ENCODE data around the gene LMOD3.

Gene LMOD3

DNA sequence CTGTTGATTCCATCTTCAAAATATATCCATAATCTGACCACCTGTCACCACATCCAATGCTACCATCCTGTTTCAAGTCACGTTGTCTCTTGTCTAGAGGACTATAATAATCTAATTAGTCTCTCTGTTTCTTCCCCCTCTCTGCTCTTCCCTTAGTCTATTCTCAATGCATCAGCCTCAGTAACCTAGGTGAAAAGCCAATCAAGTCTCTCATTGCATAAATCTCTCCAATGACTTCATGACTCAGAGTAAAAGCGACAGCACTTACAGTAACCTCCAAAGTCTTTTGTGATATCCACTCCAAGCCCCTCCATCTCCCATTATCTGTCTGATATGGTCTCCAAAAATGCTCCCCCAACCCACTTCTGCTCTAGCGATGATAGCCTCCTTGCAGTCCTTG is 49.5 kb downstream of the LMOD3 start:
- no peak overlapping the region for H3K9ac ChIP-seq (ENCODE audit: low read length)
- no peaks in the 10 kb centered on the region for H3K27me3 ChIP-seq (ENCODE audit: low read depth, low read length)
- H3K4me2 ChIP-seq (ENCODE audit: low read length), result no peak overlapping the region
- H3K27ac ChIP-seq (ENCODE audit: low read length), result no peak overlapping the region
- no peaks in the 10 kb centered on the region for H3K9me3 ChIP-seq (ENCODE audit: insufficient read depth, low read length)
- no peak overlapping the region for H3K4me3 ChIP-seq (ENCODE audit: low read length)
- H4K20me1 ChIP-seq (ENCODE audit: insufficient read depth, low read length), result no peaks in the 10 kb centered on the region
- H3K79me2 ChIP-seq (ENCODE audit: low read length), result peaks cover 49% of the 10 kb centered on the region
- TF ChIP-seq, protein P1, sequence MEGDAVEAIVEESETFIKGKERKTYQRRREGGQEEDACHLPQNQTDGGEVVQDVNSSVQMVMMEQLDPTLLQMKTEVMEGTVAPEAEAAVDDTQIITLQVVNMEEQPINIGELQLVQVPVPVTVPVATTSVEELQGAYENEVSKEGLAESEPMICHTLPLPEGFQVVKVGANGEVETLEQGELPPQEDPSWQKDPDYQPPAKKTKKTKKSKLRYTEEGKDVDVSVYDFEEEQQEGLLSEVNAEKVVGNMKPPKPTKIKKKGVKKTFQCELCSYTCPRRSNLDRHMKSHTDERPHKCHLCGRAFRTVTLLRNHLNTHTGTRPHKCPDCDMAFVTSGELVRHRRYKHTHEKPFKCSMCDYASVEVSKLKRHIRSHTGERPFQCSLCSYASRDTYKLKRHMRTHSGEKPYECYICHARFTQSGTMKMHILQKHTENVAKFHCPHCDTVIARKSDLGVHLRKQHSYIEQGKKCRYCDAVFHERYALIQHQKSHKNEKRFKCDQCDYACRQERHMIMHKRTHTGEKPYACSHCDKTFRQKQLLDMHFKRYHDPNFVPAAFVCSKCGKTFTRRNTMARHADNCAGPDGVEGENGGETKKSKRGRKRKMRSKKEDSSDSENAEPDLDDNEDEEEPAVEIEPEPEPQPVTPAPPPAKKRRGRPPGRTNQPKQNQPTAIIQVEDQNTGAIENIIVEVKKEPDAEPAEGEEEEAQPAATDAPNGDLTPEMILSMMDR (IDR thresholded peaks at IDR 0.05; ENCODE audit: low read depth, low read length), result no peak
- TF ChIP-seq EZH2phosphoT487 (IDR thresholded peaks at IDR 0.05; ENCODE audit: low read depth), result no peak
- no peak overlapping the region for H2AFZ ChIP-seq (ENCODE audit: low read depth, low read length)
- H3K4me1 ChIP-seq (ENCODE audit: low read length), result peaks cover 3% of the 10 kb centered on the region
- peaks cover 25% of the 10 kb centered on the region for H3K36me3 ChIP-seq (replicated peaks; ENCODE audit: low read depth, low read length)

DNA sequence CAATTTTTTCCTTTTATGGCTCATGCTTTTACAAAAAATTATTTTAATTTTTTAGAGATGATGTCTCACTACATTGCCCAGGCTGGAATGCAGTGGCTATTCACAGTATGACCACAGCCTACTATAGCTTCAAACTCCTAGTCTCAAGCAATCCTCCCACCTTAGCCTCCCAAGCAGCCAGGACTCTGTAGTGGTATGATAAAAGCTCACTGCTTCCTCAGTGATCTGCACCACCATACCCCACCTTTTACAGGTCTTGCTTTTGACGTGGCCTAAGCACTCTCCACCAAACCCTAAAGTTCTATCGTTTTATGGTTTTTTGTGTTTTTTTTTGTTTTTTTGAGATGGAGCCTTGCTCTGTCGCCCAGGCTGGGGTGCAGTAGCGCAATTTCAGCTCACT is 56.3 kb downstream of the LMOD3 start:
- H3K9ac ChIP-seq (ENCODE audit: low read length), result no peak overlapping the region
- no peak overlapping the region for H3K27ac ChIP-seq (ENCODE audit: low read length)
- H3K4me1 ChIP-seq (ENCODE audit: low read length), result no peaks in the 10 kb centered on the region
- TF ChIP-seq, protein P1 (IDR thresholded peaks at IDR 0.05; ENCODE audit: low read depth, low read length), result no peak
- no peak for TF ChIP-seq EZH2phosphoT487 (IDR thresholded peaks at IDR 0.05; ENCODE audit: low read depth)
- no peak overlapping the region for H3K4me3 ChIP-seq (ENCODE audit: low read length)
- H3K4me2 ChIP-seq (ENCODE audit: low read length), result no peak overlapping the region
- H4K20me1 ChIP-seq (ENCODE audit: insufficient read depth, low read length), result no peaks in the 10 kb centered on the region
- 0 out of 2 replicates have a peak, but pooled peaks cover 2% of the 10 kb centered on the region for H3K79me2 ChIP-seq (ENCODE audit: low read length)
- H3K9me3 ChIP-seq (ENCODE audit: insufficient read depth, low read length), result no peaks in the 10 kb centered on the region
- H3K36me3 ChIP-seq (replicated peaks; ENCODE audit: low read depth, low read length), result peaks cover 28% of the 10 kb centered on the region
- H2AFZ ChIP-seq (ENCODE audit: low read depth, low read length), result no peak overlapping the region
- H3K27me3 ChIP-seq (ENCODE audit: low read depth, low read length), result no peaks in the 10 kb centered on the region

DNA sequence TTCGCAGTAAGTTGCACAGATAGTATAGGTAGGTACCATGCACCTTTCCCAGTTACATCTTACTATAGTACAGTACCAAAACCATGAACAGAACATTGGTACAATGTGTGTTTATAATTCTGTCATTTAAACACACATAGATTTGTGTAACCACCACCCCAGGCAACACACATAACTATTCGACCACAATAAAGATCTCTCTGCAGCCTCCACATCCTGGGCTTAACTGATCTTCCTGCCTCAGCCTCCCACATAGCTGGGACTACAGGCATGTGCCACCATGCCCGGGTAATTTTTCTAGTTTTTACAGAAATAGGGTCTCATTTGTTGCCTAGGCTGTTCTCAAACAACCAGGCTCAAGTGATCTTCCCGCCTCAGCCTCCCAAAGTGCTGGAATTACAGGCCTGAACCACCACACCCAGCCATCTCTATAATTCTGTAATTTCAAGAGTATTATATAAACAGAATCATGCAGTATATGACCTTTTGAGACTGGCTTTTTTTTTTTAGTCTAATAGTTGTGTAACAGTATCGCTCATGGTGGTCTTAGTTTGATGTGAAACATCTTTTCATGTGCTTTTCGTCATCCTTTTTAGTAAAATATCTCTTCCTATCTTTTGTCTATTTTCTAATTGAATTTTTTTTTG is 57.0 kb downstream of the LMOD3 start:
- peaks cover 33% of the 10 kb centered on the region for H3K36me3 ChIP-seq (replicated peaks; ENCODE audit: low read depth, low read length)

DNA sequence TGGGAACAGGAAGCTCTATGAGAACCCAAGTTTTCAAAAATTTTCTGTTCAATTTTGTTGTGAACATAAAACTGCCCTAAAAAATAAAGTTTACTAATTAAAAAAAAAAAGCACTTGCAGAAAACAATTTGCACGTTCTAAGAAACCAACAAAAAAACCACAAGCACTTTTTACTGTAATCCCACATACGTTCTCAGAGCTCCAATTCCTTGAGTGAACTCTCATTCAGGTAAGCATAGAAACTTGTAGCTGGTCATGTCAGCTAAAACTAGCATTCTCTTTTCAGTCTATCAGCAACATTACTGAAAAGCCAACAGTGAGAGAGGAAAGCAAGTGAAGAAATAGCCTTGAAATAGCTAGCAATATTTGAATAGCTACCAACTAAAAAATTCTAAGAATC is 58.8 kb downstream of the LMOD3 start:
- Histone ChIP-seq H3K27ac (ENCODE audit: low read length) (no peak overlapping the region), H3K27me3 (ENCODE audit: low read depth, low read length) (no peaks in the 10 kb centered on the region), H3K9ac (ENCODE audit: low read length) (no peak overlapping the region), H3K9me3 (ENCODE audit: insufficient read depth, low read length) (no peaks in the 10 kb centered on the region), H3K4me2 (ENCODE audit: low read length) (no peak overlapping the region), H3K4me1 (ENCODE audit: low read length) (peaks cover 6% of the 10 kb centered on the region), H3K36me3 (replicated peaks; ENCODE audit: low read depth, low read length) (peaks cover 47% of the 10 kb centered on the region), H4K20me1 (ENCODE audit: insufficient read depth, low read length) (no peaks in the 10 kb centered on the region), H3K4me3 (ENCODE audit: low read length) (no peak overlapping the region), H2AFZ (ENCODE audit: low read depth, low read length) (no peak overlapping the region), H3K79me2 (ENCODE audit: low read length) (no peaks in the 10 kb centered on the region)
- TF ChIP-seq, protein P1 (IDR thresholded peaks at IDR 0.05; ENCODE audit: low read depth, low read length), result no peak
- TF ChIP-seq EZH2phosphoT487 (IDR thresholded peaks at IDR 0.05; ENCODE audit: low read depth), result no peak

More for the DNA sequence above, 57.0 kb downstream of the LMOD3 start:
- no peaks in the 10 kb centered on the region for H4K20me1 ChIP-seq (ENCODE audit: insufficient read depth, low read length)
- no peak overlapping the region for H3K27ac ChIP-seq (ENCODE audit: low read length)
- TF ChIP-seq, protein P1 (IDR thresholded peaks at IDR 0.05; ENCODE audit: low read depth, low read length), result no peak
- TF ChIP-seq EZH2phosphoT487 (IDR thresholded peaks at IDR 0.05; ENCODE audit: low read depth), result no peak
- H3K27me3 ChIP-seq (ENCODE audit: low read depth, low read length), result no peaks in the 10 kb centered on the region
- no peak overlapping the region for H3K4me3 ChIP-seq (ENCODE audit: low read length)
- no peak overlapping the region for H3K9ac ChIP-seq (ENCODE audit: low read length)
- no peaks in the 10 kb centered on the region for H3K9me3 ChIP-seq (ENCODE audit: insufficient read depth, low read length)
- no peak overlapping the region for H3K4me2 ChIP-seq (ENCODE audit: low read length)
- H2AFZ ChIP-seq (ENCODE audit: low read depth, low read length), result no peak overlapping the region
- H3K4me1 ChIP-seq (ENCODE audit: low read length), result no peaks in the 10 kb centered on the region
- no peaks in the 10 kb centered on the region for H3K79me2 ChIP-seq (ENCODE audit: low read length)
